Esophagus squamous epithelium (tissue), 5 donors: ENCODE results near the gene STIMATE. TPM values are rescaled to one million over a fixed set of nuclear protein-coding genes. Genes with fewer than 3 reads are reported as not detected.

Experiments used
- DNase-seq: peaks from one replicate; lab custom pipeline; 2025; lab: John Stamatoyannopoulos, UW
- H3K27ac ChIP-seq, 4 donors: fragments of 200-600 bp; sonication (generic); one replicate each; pipeline ENCODE4 v1.5.1; 2016 to 2019; ENCODE audit warnings: mild to moderate bottlenecking in 1 of 4
- H3K27me3 ChIP-seq, 4 donors: fragments of 200-600 bp; sonication (generic); 1 replicate in 3 of 4; 2 replicates in 1 of 4; pipeline versions ENCODE4 v1.5.1 to v1.6.0; 2017 to 2021; ENCODE audit warnings: antibody characterized with exemption in 1 of 4
- H3K36me3 ChIP-seq, 3 donors: fragments of 200-600 bp; sonication (generic); one replicate each; pipeline ENCODE4 v1.5.1; 2016 to 2019
- H3K4me1 ChIP-seq, 3 donors: fragments of 200-600 bp; sonication (generic); one replicate each; pipeline ENCODE4 v1.5.1; 2017 to 2019
- H3K4me3 ChIP-seq, 4 donors: fragments of 200-600 bp; sonication (generic); 1 replicate in 3 of 4; 2 replicates in 1 of 4; pipeline ENCODE4 v1.5.1; 2016 to 2019; ENCODE audit warnings: mild to moderate bottlenecking in 2 of 4, moderate library complexity in 1 of 4
- H3K9me3 ChIP-seq, 3 donors: fragments of 200-600 bp; sonication (generic); one replicate each; pipeline ENCODE4 v1.5.1; 2016 to 2019
- CTCF ChIP-seq, 6 experiments: fragments of 450-650 bp in 4 of 6; fragments of 200-600 bp in 2 of 6; sonication (generic) in 2 of 6; IDR thresholded peaks; one replicate each; pipeline ENCODE4 v1.5.1; 2016 to 2019; ENCODE audit warnings: antibody characterized with exemption in 6 of 6, mild to moderate bottlenecking in 4 of 6, moderate library complexity in 4 of 6
- POLR2A ChIP-seq, 4 donors: fragments of 450-650 bp; IDR thresholded peaks; one replicate each; pipeline ENCODE4 v1.6.1; 2017; ENCODE audit warnings: antibody characterized with exemption in 4 of 4, mild to moderate bottlenecking in 4 of 4, moderate library complexity in 3 of 4
- WGBS, 2 donors: methylation state at CpG; one replicate each; pipeline ENCODE4 v1.1.5; 2018; 5-methylcytosine and 5-hydroxymethylcytosine counted together
- intact Hi-C: fragments of 100-400 bp; cut with DNase I; formaldehyde crosslinking; loops from one replicate; pipeline ENCODE4 v1.15.0; 2022
- total RNA-seq, 4 donors: library from RNA; depleted of rRNA; stranded (reverse); fragments of >200 nt; gene quantifications; one replicate each; pipeline ENCODE4 v1.1.0, GENCODE V29; 2016
- donor health status: DM: yes; HTN: yes; CAD: no.

Gene STIMATE
- total RNA-seq, result 10 to 100 TPM in 3 of 4 donors, 1 to 10 TPM in 1; 7.0 to 14.7 (median 12.4) TPM

- Histone ChIP-seq H3K4me3 (peak within 1 kb of the TSS; percentile 63 to 91 (median 77)), H3K27ac (peak within 1 kb of the TSS; percentile 73 to 86 (median 83)), H3K27me3 (no peaks in the 10 kb centered on the region), H3K4me1 (peaks cover 5 to 55% (median 18%) of the 10 kb centered on the region in 3 donors), H3K9me3 (no peaks in the 10 kb centered on the region), H3K36me3 (peaks cover 0 to 9% (median 0%) of the 10 kb centered on the region in 3 donors)
- WGBS, 2 donors, result 0% methylated on average over 6 to 18 of the region's 85 CpGs
- no peak for TF ChIP-seq CTCF (IDR thresholded peaks at IDR 0.05)
- TF ChIP-seq POLR2A (IDR thresholded peaks at IDR 0.05), result peak in 2 of 4 donors; percentile 37 to 78
- intact Hi-C loops, result no loop called here
- no peak for DNase-seq
These were observed at the start of gene STIMATE for GRCh38 chr3:52897130-52898122. Gene STIMATE, minus strand, starts transcription at chr3:52897548. Its CDS starts 98 bp downstream, at chr3:52897450.

GRCh38 chr3:52939600-52939999, 42.3 kb upstream of the STIMATE start:
- Histone ChIP-seq H3K4me3 (no peak overlapping the region), H3K27ac (no peak overlapping the region), H3K9me3 (no peaks in the 10 kb centered on the region), H3K4me1 (peaks cover 0 to 8% (median 0%) of the 10 kb centered on the region in 3 donors), H3K27me3 (no peaks in the 10 kb centered on the region), H3K36me3 (peaks cover 0 to 27% (median 0%) of the 10 kb centered on the region in 3 donors)
- no peak for DNase-seq
- TF ChIP-seq POLR2A (IDR thresholded peaks at IDR 0.05) (no peak), CTCF (IDR thresholded peaks at IDR 0.05) (no peak)
- intact Hi-C loops, result no loop called here

DNA sequence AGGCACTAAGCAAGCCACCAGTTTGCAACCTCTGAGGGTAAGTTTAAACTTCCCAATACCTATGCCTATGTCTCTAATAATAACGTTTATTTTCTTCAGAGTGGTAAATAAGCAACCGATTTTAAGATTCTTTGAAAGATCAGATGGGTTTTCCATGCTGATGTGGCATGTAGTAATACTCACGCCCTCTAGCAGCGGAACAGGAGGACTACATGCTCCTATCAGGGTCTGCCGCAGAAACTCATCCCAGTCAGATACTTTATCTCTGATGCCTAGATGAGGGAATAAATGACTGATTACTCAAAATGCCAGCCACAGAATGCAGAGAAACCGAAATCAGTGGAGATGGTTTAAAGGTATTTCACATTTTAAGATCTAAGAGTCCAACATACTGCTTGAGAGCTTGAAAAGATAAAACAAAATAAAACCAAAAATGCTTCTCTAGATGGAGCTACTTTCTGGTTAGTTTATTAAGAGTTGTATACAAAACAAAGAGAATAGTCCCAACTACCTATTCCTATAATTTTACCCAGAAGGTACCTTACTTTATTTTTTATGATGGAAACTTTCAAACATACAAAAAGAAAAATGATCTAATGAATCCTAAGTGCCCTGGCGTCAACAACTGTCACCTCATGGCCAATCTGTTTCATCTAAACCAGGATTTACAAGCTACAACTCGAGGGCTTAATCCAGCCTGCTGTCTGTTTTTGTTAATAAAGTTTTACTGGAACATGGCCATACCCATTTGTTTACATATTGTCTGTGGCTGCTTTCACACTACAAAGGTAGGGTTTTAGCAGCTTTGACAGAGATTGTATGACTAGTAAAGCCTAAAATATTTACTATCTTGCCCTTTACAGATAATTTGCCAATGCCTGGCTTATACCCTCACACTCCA, 37.5 kb upstream of the STIMATE start:
- Histone ChIP-seq H3K27ac (no peak overlapping the region), H3K36me3 (peaks cover 0 to 23% (median 0%) of the 10 kb centered on the region in 3 donors), H3K4me3 (no peak overlapping the region), H3K27me3 (no peaks in the 10 kb centered on the region), H3K4me1 (peaks cover 0 to 8% (median 0%) of the 10 kb centered on the region in 3 donors), H3K9me3 (no peaks in the 10 kb centered on the region)
- WGBS, 2 donors, result 7 to 15% methylated on average over 8 of the region's 8 CpGs
- no peak for TF ChIP-seq POLR2A (IDR thresholded peaks at IDR 0.05)
- peak; percentile 49 to 70 (median 66) for TF ChIP-seq CTCF (IDR thresholded peaks at IDR 0.05)
- intact Hi-C loops, result no loop called here
- DNase-seq, result no peak

- TF ChIP-seq CTCF (IDR thresholded peaks at IDR 0.05) (no peak), POLR2A (IDR thresholded peaks at IDR 0.05) (no peak)
- WGBS, 2 donors, result 79 to 82% methylated on average over 2 of the region's 2 CpGs
- intact Hi-C loops, result no loop called here
- no peak overlapping the region for H3K4me3 ChIP-seq
- no peak overlapping the region for H3K27ac ChIP-seq
- H3K36me3 ChIP-seq, result peaks cover 0 to 40% (median 0%) of the 10 kb centered on the region in 3 donors
- no peak for DNase-seq
- H3K9me3 ChIP-seq, result no peaks in the 10 kb centered on the region
- no peaks in the 10 kb centered on the region for H3K27me3 ChIP-seq
- H3K4me1 ChIP-seq, result peaks cover 0 to 8% (median 0%) of the 10 kb centered on the region in 3 donors
These were observed 34.5 kb upstream of the STIMATE start for GRCh38 chr3:52931889-52932288.
